ENCODE data around the gene MUC13.

MUC13 gene

GRCh38 chr3:124950026-124950425, 15.5 kb upstream of the MUC13 start:
- Histone ChIP-seq H3K27ac (ENCODE audit: low read depth, low read length, severe bottlenecking) (no peak overlapping the region), H3K4me1 (ENCODE audit: control insufficient read depth, insufficient read depth, low read length, poor library complexity, severe bottlenecking) (peaks cover 3% of the 10 kb centered on the region), H3K9me3 (ENCODE audit: control insufficient read depth, low read length) (no peaks in the 10 kb centered on the region), H3K36me3 (ENCODE audit: control insufficient read depth, insufficient read depth, low read length) (no peaks in the 10 kb centered on the region), H3K4me3 (ENCODE audit: extremely low read depth, insufficient read depth, low read length, poor library complexity, severe bottlenecking) (no peak overlapping the region)
- WGBS, 2 experiments (ENCODE audit: insufficient coverage in 2 of 2): 79 to 92% methylated on average over 1 to 2 of the region's 3 CpGs

- Histone ChIP-seq H3K4me3 (ENCODE audit: extremely low read depth, insufficient read depth, low read length, poor library complexity, severe bottlenecking) (no peak overlapping the region), H3K27ac (ENCODE audit: low read depth, low read length, severe bottlenecking) (no peak overlapping the region), H3K9me3 (ENCODE audit: control insufficient read depth, low read length) (no peaks in the 10 kb centered on the region), H3K36me3 (ENCODE audit: control insufficient read depth, insufficient read depth, low read length) (no peaks in the 10 kb centered on the region), H3K4me1 (ENCODE audit: control insufficient read depth, insufficient read depth, low read length, poor library complexity, severe bottlenecking) (no peaks in the 10 kb centered on the region)
- 88 to 100% methylated on average over 1 to 2 of the region's 2 CpGs for WGBS, 2 experiments (ENCODE audit: insufficient coverage in 2 of 2)
These were observed 8.1 kb upstream of the MUC13 start for GRCh38 chr3:124942613-124943012.

GRCh38 chr3:124941771-124942170, 7.2 kb upstream of the MUC13 start:
- 97 to 100% methylated on average over 5 to 8 of the region's 12 CpGs for WGBS, 2 experiments (ENCODE audit: insufficient coverage in 2 of 2)
- Histone ChIP-seq H3K4me1 (ENCODE audit: control insufficient read depth, insufficient read depth, low read length, poor library complexity, severe bottlenecking) (no peaks in the 10 kb centered on the region), H3K36me3 (ENCODE audit: control insufficient read depth, insufficient read depth, low read length) (no peaks in the 10 kb centered on the region), H3K4me3 (ENCODE audit: extremely low read depth, insufficient read depth, low read length, poor library complexity, severe bottlenecking) (no peak overlapping the region), H3K27ac (ENCODE audit: low read depth, low read length, severe bottlenecking) (no peak overlapping the region), H3K9me3 (ENCODE audit: control insufficient read depth, low read length) (no peaks in the 10 kb centered on the region)

GRCh38 chr3:124939661-124940060, 5.1 kb upstream of the MUC13 start:
- Histone ChIP-seq H3K9me3 (ENCODE audit: control insufficient read depth, low read length) (no peaks in the 10 kb centered on the region), H3K36me3 (ENCODE audit: control insufficient read depth, insufficient read depth, low read length) (no peaks in the 10 kb centered on the region), H3K4me3 (ENCODE audit: extremely low read depth, insufficient read depth, low read length, poor library complexity, severe bottlenecking) (no peak overlapping the region), H3K27ac (ENCODE audit: low read depth, low read length, severe bottlenecking) (no peak overlapping the region), H3K4me1 (ENCODE audit: control insufficient read depth, insufficient read depth, low read length, poor library complexity, severe bottlenecking) (no peaks in the 10 kb centered on the region)
- 84 to 96% methylated on average over 3 to 4 of the region's 4 CpGs for WGBS, 2 experiments (ENCODE audit: insufficient coverage in 2 of 2)

GRCh38 chr3:124938896-124939295, 4.3 kb upstream of the MUC13 start:
- H3K4me1 ChIP-seq (ENCODE audit: control insufficient read depth, insufficient read depth, low read length, poor library complexity, severe bottlenecking): no peaks in the 10 kb centered on the region
- H3K4me3 ChIP-seq (ENCODE audit: extremely low read depth, insufficient read depth, low read length, poor library complexity, severe bottlenecking): no peak overlapping the region
- no peaks in the 10 kb centered on the region for H3K36me3 ChIP-seq (ENCODE audit: control insufficient read depth, insufficient read depth, low read length)
- WGBS, 2 experiments (ENCODE audit: insufficient coverage in 2 of 2): 96 to 97% methylated on average over 4 to 5 of the region's 5 CpGs
- H3K9me3 ChIP-seq (ENCODE audit: control insufficient read depth, low read length): no peaks in the 10 kb centered on the region
- H3K27ac ChIP-seq (ENCODE audit: low read depth, low read length, severe bottlenecking): no peak overlapping the region

- no peaks in the 10 kb centered on the region for H3K9me3 ChIP-seq (ENCODE audit: control insufficient read depth, low read length)
- no peaks in the 10 kb centered on the region for H3K4me1 ChIP-seq (ENCODE audit: control insufficient read depth, insufficient read depth, low read length, poor library complexity, severe bottlenecking)
- 93% methylated on average over 2 of the region's 3 CpGs; no CpG with 5 or more reads in 1 of the 2 experiments for WGBS, 2 experiments (ENCODE audit: insufficient coverage in 2 of 2)
- H3K4me3 ChIP-seq (ENCODE audit: extremely low read depth, insufficient read depth, low read length, poor library complexity, severe bottlenecking): no peak overlapping the region
- no peaks in the 10 kb centered on the region for H3K36me3 ChIP-seq (ENCODE audit: control insufficient read depth, insufficient read depth, low read length)
- no peak overlapping the region for H3K27ac ChIP-seq (ENCODE audit: low read depth, low read length, severe bottlenecking)
These were observed 2.5 kb upstream of the MUC13 start for GRCh38 chr3:124937049-124937448.

GRCh38 chr3:124935794-124936542, 1.4 kb upstream of the MUC13 start:
- Histone ChIP-seq H3K36me3 (ENCODE audit: control insufficient read depth, insufficient read depth, low read length) (no peaks in the 10 kb centered on the region), H3K9me3 (ENCODE audit: control insufficient read depth, low read length) (no peaks in the 10 kb centered on the region), H3K27ac (ENCODE audit: low read depth, low read length, severe bottlenecking) (no peak overlapping the region), H3K4me3 (ENCODE audit: extremely low read depth, insufficient read depth, low read length, poor library complexity, severe bottlenecking) (no peak overlapping the region), H3K4me1 (ENCODE audit: control insufficient read depth, insufficient read depth, low read length, poor library complexity, severe bottlenecking) (no peaks in the 10 kb centered on the region)
- 88 to 90% methylated on average over 2 of the region's 5 CpGs for WGBS, 2 experiments (ENCODE audit: insufficient coverage in 2 of 2)

GRCh38 chr3:124935264-124935663, 713 bp upstream of the MUC13 start:
- Histone ChIP-seq H3K4me3 (ENCODE audit: extremely low read depth, insufficient read depth, low read length, poor library complexity, severe bottlenecking) (no peak overlapping the region), H3K4me1 (ENCODE audit: control insufficient read depth, insufficient read depth, low read length, poor library complexity, severe bottlenecking) (no peaks in the 10 kb centered on the region), H3K9me3 (ENCODE audit: control insufficient read depth, low read length) (no peaks in the 10 kb centered on the region), H3K36me3 (ENCODE audit: control insufficient read depth, insufficient read depth, low read length) (no peaks in the 10 kb centered on the region), H3K27ac (ENCODE audit: low read depth, low read length, severe bottlenecking) (no peak overlapping the region)

GRCh38 chr3:124928333-124929202, 6.0 kb downstream of the MUC13 start:
- no peak overlapping the region for H3K27ac ChIP-seq (ENCODE audit: low read depth, low read length, severe bottlenecking)
- H3K9me3 ChIP-seq (ENCODE audit: control insufficient read depth, low read length): no peaks in the 10 kb centered on the region
- H3K4me1 ChIP-seq (ENCODE audit: control insufficient read depth, insufficient read depth, low read length, poor library complexity, severe bottlenecking): no peaks in the 10 kb centered on the region
- H3K4me3 ChIP-seq (ENCODE audit: extremely low read depth, insufficient read depth, low read length, poor library complexity, severe bottlenecking): no peak overlapping the region
- no peaks in the 10 kb centered on the region for H3K36me3 ChIP-seq (ENCODE audit: control insufficient read depth, insufficient read depth, low read length)
- no CpG with 5 or more reads among the region's 4 CpGs for WGBS, 2 experiments (ENCODE audit: insufficient coverage in 2 of 2)

- Histone ChIP-seq H3K36me3 (ENCODE audit: control insufficient read depth, insufficient read depth, low read length) (no peaks in the 10 kb centered on the region), H3K27ac (ENCODE audit: low read depth, low read length, severe bottlenecking) (no peak overlapping the region), H3K9me3 (ENCODE audit: control insufficient read depth, low read length) (no peaks in the 10 kb centered on the region), H3K4me1 (ENCODE audit: control insufficient read depth, insufficient read depth, low read length, poor library complexity, severe bottlenecking) (no peaks in the 10 kb centered on the region), H3K4me3 (ENCODE audit: extremely low read depth, insufficient read depth, low read length, poor library complexity, severe bottlenecking) (no peak overlapping the region)
- WGBS, 2 experiments (ENCODE audit: insufficient coverage in 2 of 2): 100% methylated on average over 1 to 2 of the region's 2 CpGs
These were observed 6.9 kb downstream of the MUC13 start for GRCh38 chr3:124927574-124928045.

All from mesodermal cell (in vitro differentiated cells).